ENCODE measurements around the gene RLN1.

DNA sequence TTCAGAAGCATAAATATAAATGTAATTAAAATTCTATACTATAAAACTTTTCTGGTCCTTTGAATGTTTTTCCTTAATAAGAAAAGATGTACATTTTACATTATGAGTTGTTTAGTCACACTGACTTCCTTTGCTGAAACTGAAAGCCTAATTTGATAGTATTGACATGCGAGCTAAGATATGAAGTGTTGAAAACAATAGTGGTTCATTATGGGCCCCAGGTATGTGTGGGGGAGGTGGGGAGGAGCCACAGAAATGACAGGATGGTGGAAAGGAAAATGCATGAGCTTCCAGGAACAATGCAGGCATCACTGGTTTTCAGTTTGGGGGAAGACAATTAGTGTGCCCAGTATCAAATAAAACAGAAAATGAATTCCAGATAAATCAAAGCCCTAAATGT lies 35.4 kb upstream of the RLN1 start:
- TF ChIP-seq CTCF (IDR thresholded peaks at IDR 0.05) (no peak), POLR2A (IDR thresholded peaks at IDR 0.05) (no peak)

Measured in testis (tissue), 2 donors.